A549 (cell line): ENCODE data around the gene TRIM2. TPM values are rescaled to one million over a fixed set of nuclear protein-coding genes. Genes with fewer than 3 reads are reported as not detected.
A peak's percentile ranks its signal among the peaks of the same experiment; 100 is the strongest.

Experiments
- ATAC-seq, 2 experiments: fragments of 200-7000 bp in 1 of 2; fragments of >200 bp in 1 of 2; cut with Nextera tagmentation in 1 of 2; cut with Tn5 transposase in 1 of 2; 3 replicates each; pipeline versions ENCODE4 v1.8.0 to v1.9.1; 2018 to 2020; ENCODE audit warnings: mild to moderate bottlenecking in 1 of 2, moderate library complexity in 1 of 2
- CTCF ChIA-PET: fragments of 300-600 bp; sonication (Branson Sonifier 250); formaldehyde crosslinking; extraction: SDS; loops from one replicate; lab custom pipeline; 2021; ENCODE audit warnings: antibody characterized with exemption, inconsistent platforms; lab: Yijun Ruan, JAX
- POLR2A ChIA-PET: fragments of 350-600 bp; formaldehyde crosslinking; extraction: SDS; loops from one replicate; lab custom pipeline; 2021; ENCODE audit warnings: antibody characterized with exemption, inconsistent platforms; lab: Yijun Ruan, JAX
- DNase-seq, 2 experiments: peaks; one replicate each; pipeline versions ENCODE4 v3.0.0 to v3.0.0-alpha.2; 2011 to 2016; ENCODE audit warnings: low read depth in 1 of 2, low spot score in 1 of 2
- FAIRE-seq: peaks from 2 replicates; lab custom pipeline; 2011; peaks lifted over from hg19 to GRCh38; lab: Jason Lieb, UNC
- H3K27ac ChIP-seq, 2 experiments: fragments of >200 bp; sonication (Bioruptor Twin); formaldehyde crosslinking; 3 replicates each; pipeline ENCODE4 v1.5.1; 2016 to 2017
- H3K4me1 ChIP-seq: fragments of >200 bp; sonication (Bioruptor Twin); formaldehyde crosslinking; 3 replicates; pipeline ENCODE4 v1.6.1; 2016
- H3K4me2 ChIP-seq: fragments of >200 bp; sonication (Bioruptor Twin); formaldehyde crosslinking; 3 replicates; pipeline ENCODE4 v1.6.1; 2016
- H3K4me3 ChIP-seq: fragments of >200 bp; sonication (Bioruptor Twin); formaldehyde crosslinking; 3 replicates; pipeline ENCODE4 v1.5.1; 2016
- H3K9me3 ChIP-seq: fragments of >200 bp; sonication (Bioruptor Twin); formaldehyde crosslinking; 3 replicates; pipeline ENCODE4 v1.6.1; 2016
- CHD4 ChIP-seq: fragments of 200-600 bp; sonication (generic); IDR thresholded peaks from 2 replicates; pipeline ENCODE4 v1.6.1; 2016; ENCODE audit warnings: antibody characterized with exemption, mild to moderate bottlenecking, borderline replicate concordance
- HDAC2 ChIP-seq: fragments of 200-600 bp; sonication (generic); IDR thresholded peaks from 2 replicates; pipeline ENCODE4 v1.6.1; 2016
- HOXA7 ChIP-seq: fragments of 250-450 bp; sonication (Bioruptor Pico); IDR thresholded peaks from 2 replicates; pipeline ENCODE4 v1.5.0; 2020; ENCODE audit warnings: mild to moderate bottlenecking, moderate library complexity
- JUNB ChIP-seq: fragments of >200 bp; sonication (Bioruptor Twin); formaldehyde crosslinking; IDR thresholded peaks from 2 replicates; pipeline ENCODE4 v1.6.1; 2016
- KDM1A ChIP-seq: fragments of 200-600 bp; sonication (generic); IDR thresholded peaks from 2 replicates; pipeline ENCODE4 v1.6.1; 2016; ENCODE audit warnings: low read depth, mild to moderate bottlenecking
- MAZ ChIP-seq: fragments of 150-350 bp; IDR thresholded peaks from 2 replicates; pipeline ENCODE4 v1.6.1; 2014; ENCODE audit warnings: antibody characterized with exemption, low read depth, low read length, borderline replicate concordance
- NFE2L2 ChIP-seq: fragments of 150-350 bp; conservative IDR thresholded peaks from 2 replicates; pipeline ENCODE4 v1.6.1; 2014; ENCODE audit warnings: low read length
- TP53 ChIP-seq: fragments of 250-450 bp; sonication (Bioruptor Pico); IDR thresholded peaks from 2 replicates; pipeline ENCODE4 v1.5.0; 2021; ENCODE audit warnings: mild to moderate bottlenecking, moderate library complexity
- ZSCAN20 ChIP-seq: fragments of 250-450 bp; sonication (Bioruptor Pico); IDR thresholded peaks from 2 replicates; pipeline ENCODE4 v1.8.0; 2022; ENCODE audit warnings: mild to moderate bottlenecking, moderate library complexity
- WGBS: methylation state at CpG from one replicate; pipeline ENCODE4 v1.1.6; 2017; ENCODE audit errors: missing lambda C conversion rate; 5-methylcytosine and 5-hydroxymethylcytosine counted together
- polyA plus RNA-seq, 4 experiments: library from polyadenylated mRNA; depleted of rRNA in 3 of 4; stranded (reverse); fragments of >200 nt; fragmentation: RNase III in 1 of 4; extraction: RNeasy Plus Mini Kit Qiagen cat#74134 plus additional on column Dnase treatment in 1 of 4; gene quantifications; 2 replicates in 3 of 4; 3 replicates in 1 of 4; pipeline ENCODE4 v1.2.3, GENCODE V29; 2011 to 2017
- TF ChIP-seq, protein P1 (sequence below): fragments of >200 bp; sonication (Bioruptor Twin); formaldehyde crosslinking; IDR thresholded peaks from 3 replicates; pipeline ENCODE4 v1.5.1; 2016
- TF ChIP-seq, protein P2 (sequence below): fragments of >200 bp; sonication (Bioruptor Twin); formaldehyde crosslinking; IDR thresholded peaks from 3 replicates; pipeline ENCODE4 v1.6.1; 2016

The TRIM2 gene
- polyA plus RNA-seq, 2 of the 4 experiments (the other 2 are of a cell fraction), result 0.92 to 1.4 TPM

DNA sequence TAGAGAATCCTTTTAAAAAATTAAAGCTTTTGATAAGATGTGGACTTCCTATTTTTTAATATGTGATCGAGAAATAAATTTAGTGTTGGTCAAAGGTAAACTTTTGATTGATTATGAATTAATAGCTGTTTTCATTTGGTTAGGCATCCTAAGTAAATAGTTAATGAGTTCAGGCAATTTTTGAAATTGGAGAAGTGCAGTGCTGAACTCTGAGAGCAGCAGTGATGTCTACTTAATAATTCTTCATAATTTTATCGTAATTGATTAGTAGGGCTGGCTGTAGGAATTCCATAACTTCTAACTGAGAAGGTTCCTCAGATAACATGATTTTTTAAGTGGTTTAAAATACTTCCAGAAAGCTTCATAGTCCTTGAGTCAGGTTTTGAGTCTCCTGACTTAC is 141.8 kb downstream of the TRIM2 start:
- H3K9me3 ChIP-seq, result no peaks in the 10 kb centered on the region
- DNase-seq (no peak), FAIRE-seq (no peak), ATAC-seq (no peak)
- WGBS, result 64% methylated on average over 2 of the region's 2 CpGs
- TF ChIP-seq HDAC2 (no peak), JUNB (no peak)
- peak overlapping the region; percentile 96; the same call in 2 of the 3 replicates for H3K4me3 ChIP-seq
- ChIA-PET CTCF (interaction anchor here (0.8 to 2.9 kb wide), 6 partner anchors 121 to 404 kb away, joined by 3 to 16 read pairs (median 5); partner anchors contain the start of gene TMEM131L), POLR2A (interaction anchor here (2.1 kb wide), 1 partner anchor 120 kb away, joined by 9 read pairs; the partner anchor contains the start of gene TMEM131L)
- H3K27ac ChIP-seq, result peak overlapping the region in 1 of 2 experiments; percentile 94; a peak in 3 of 6 replicates
- H3K4me2 ChIP-seq, result peak overlapping the region; percentile 95
- peaks cover 19% of the 10 kb centered on the region; the same call in 2 of the 3 replicates for H3K4me1 ChIP-seq

DNA sequence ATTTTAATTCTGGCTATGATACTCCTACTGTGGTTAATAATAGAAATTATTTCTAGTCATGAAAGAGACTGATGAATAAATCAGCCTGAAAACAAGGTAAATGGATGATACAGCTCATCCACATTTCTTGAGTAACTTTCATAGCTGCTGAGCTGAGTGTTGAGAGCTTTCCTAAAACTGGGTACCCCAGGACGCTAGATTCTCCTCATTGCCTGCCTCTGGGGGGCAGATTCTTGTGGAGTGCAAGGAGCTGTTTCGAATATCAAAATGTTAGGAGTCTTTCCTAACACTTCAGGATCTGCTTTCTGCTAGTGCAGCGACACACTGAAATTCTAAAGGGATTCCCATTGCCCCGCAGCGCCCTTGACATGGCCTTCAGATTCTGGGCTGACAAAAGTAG is 142.3 kb downstream of the TRIM2 start:
- ChIA-PET CTCF (interaction anchor here (0.6 to 2.9 kb wide), 5 partner anchors 120 to 403 kb away, joined by 3 to 16 read pairs (median 6); partner anchors contain the start of gene TMEM131L), POLR2A (interaction anchor here (2.1 kb wide), 1 partner anchor 119 kb away, joined by 9 read pairs; the partner anchor contains the start of gene TMEM131L)
- peak overlapping the region; percentile 95 for H3K4me2 ChIP-seq
- H3K4me3 ChIP-seq, result no peak overlapping the region
- FAIRE-seq (no peak), ATAC-seq (no peak), DNase-seq (no peak)
- no peaks in the 10 kb centered on the region for H3K9me3 ChIP-seq
- no peak for TF ChIP-seq MAZ
- TF ChIP-seq, protein P1, sequence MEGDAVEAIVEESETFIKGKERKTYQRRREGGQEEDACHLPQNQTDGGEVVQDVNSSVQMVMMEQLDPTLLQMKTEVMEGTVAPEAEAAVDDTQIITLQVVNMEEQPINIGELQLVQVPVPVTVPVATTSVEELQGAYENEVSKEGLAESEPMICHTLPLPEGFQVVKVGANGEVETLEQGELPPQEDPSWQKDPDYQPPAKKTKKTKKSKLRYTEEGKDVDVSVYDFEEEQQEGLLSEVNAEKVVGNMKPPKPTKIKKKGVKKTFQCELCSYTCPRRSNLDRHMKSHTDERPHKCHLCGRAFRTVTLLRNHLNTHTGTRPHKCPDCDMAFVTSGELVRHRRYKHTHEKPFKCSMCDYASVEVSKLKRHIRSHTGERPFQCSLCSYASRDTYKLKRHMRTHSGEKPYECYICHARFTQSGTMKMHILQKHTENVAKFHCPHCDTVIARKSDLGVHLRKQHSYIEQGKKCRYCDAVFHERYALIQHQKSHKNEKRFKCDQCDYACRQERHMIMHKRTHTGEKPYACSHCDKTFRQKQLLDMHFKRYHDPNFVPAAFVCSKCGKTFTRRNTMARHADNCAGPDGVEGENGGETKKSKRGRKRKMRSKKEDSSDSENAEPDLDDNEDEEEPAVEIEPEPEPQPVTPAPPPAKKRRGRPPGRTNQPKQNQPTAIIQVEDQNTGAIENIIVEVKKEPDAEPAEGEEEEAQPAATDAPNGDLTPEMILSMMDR, result no peak
- no peak for TF ChIP-seq HOXA7 (CRISPR knock-in tag)
- TF ChIP-seq, protein P2, sequence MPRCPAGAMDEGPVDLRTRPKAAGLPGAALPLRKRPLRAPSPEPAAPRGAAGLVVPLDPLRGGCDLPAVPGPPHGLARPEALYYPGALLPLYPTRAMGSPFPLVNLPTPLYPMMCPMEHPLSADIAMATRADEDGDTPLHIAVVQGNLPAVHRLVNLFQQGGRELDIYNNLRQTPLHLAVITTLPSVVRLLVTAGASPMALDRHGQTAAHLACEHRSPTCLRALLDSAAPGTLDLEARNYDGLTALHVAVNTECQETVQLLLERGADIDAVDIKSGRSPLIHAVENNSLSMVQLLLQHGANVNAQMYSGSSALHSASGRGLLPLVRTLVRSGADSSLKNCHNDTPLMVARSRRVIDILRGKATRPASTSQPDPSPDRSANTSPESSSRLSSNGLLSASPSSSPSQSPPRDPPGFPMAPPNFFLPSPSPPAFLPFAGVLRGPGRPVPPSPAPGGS, result no peak
- TF ChIP-seq CHD4, result no peak
- TF ChIP-seq ZSCAN20 (CRISPR knock-in tag), result no peak
- no peak for TF ChIP-seq NFE2L2
- no peak overlapping the region for H3K27ac ChIP-seq
- 89% methylated on average over 5 of the region's 5 CpGs for WGBS
- H3K4me1 ChIP-seq, result peaks cover 18% of the 10 kb centered on the region; the same call in 2 of the 3 replicates

DNA sequence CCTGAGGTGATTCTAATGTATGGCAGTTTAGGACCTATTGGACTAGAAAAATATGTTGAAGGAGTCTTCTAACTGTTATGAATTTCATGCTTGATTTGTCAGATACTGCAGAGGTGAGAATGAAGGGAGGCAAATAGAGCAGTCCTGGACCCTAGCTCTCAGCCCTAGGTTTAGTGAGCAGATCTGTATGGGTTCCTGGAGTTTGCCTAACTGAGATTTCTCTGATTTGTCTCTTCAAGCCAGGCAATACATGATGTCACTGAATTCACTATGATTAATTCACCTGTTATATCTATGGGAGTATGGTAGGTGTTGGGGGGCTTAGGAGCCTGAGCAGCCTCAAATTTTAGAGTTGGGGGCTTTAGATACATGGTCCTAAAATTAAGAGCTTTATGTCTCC is 142.9 kb downstream of the TRIM2 start:
- DNase-seq (no peak), ATAC-seq (no peak), FAIRE-seq (no peak)
- Histone ChIP-seq H3K27ac (no peak overlapping the region), H3K4me3 (no peak overlapping the region), H3K9me3 (no peaks in the 10 kb centered on the region), H3K4me1 (peaks cover 12% of the 10 kb centered on the region; the same call in 2 of the 3 replicates), H3K4me2 (no peak overlapping the region)
- CTCF ChIA-PET, result interaction anchor here (0.6 to 2.9 kb wide), 4 partner anchors 10 to 227 kb away, joined by 3 to 16 read pairs (median 8); partner anchors contain the start of gene TMEM131L
- POLR2A ChIA-PET, result interaction anchor here (2.1 kb wide), 1 partner anchor 119 kb away, joined by 9 read pairs; the partner anchor contains the start of gene TMEM131L
- TF ChIP-seq TP53 (CRISPR knock-in tag) (no peak), KDM1A (no peak), HOXA7 (CRISPR knock-in tag) (no peak)
- TF ChIP-seq, protein P1, result no peak
- TF ChIP-seq, protein P2, result no peak
